Renal pelvis (tissue), 12 donors: ENCODE data around the gene CSDE1. TPM values are rescaled to one million over a fixed set of nuclear protein-coding genes. Genes with fewer than 3 reads are reported as not detected.
"Not testable (repeated sequence)": the region's sequence is repeated elsewhere in the genome, so short reads cannot be mapped to it uniquely, and the experiment has no call there.

Source experiments
- DNase-seq: peaks from one replicate; pipeline ENCODE4 v3.0.0-alpha.2; 2013
- long read RNA-seq, 16 experiments: transcript quantifications; one replicate each; lab custom pipeline, GENCODE V29; 2026
- polyA plus RNA-seq, 3 donors: library from polyadenylated mRNA; unstranded; fragments of 120-200 nt; gene quantifications; one replicate each; pipeline ENCODE4 v1.2.1, GENCODE V29; 2013; ENCODE audit not compliant: insufficient read length in 3 of 3

CSDE1 gene
- polyA plus RNA-seq, result 100 to 1,000 TPM; 394 to 452 (median 432) TPM
- long read RNA-seq, donor 1, full-length matches to known transcripts, result 54 of 105 reads
- long read RNA-seq, donor 1, partial matches to known transcripts, result 51 of 105 reads
- long read RNA-seq, donor 1, other reads (novel, unspliced or antisense), result 0 of 105 reads
- long read RNA-seq, donor 2, full-length matches to known transcripts, result 64 of 130 reads
- long read RNA-seq, donor 2, partial matches to known transcripts, result 60 of 130 reads
- long read RNA-seq, donor 2, other reads (novel, unspliced or antisense), result 6 of 130 reads
- long read RNA-seq, donor 3, full-length matches to known transcripts, result 42 of 159 reads
- long read RNA-seq, donor 3, partial matches to known transcripts, result 117 of 159 reads
- long read RNA-seq, donor 3, other reads (novel, unspliced or antisense), result 0 of 159 reads
- long read RNA-seq, donor 4, full-length matches to known transcripts, result 40 of 74 reads
- long read RNA-seq, donor 4, partial matches to known transcripts, result 34 of 74 reads
- long read RNA-seq, donor 4, other reads (novel, unspliced or antisense), result 0 of 74 reads
- long read RNA-seq, donor 5, full-length matches to known transcripts, result 22 of 30 reads
- long read RNA-seq, donor 5, partial matches to known transcripts, result 8 of 30 reads
- long read RNA-seq, donor 5, other reads (novel, unspliced or antisense), result 0 of 30 reads
- long read RNA-seq, donor 6, full-length matches to known transcripts, result 82 of 129 reads
- long read RNA-seq, donor 6, partial matches to known transcripts, result 42 of 129 reads
- long read RNA-seq, donor 6, other reads (novel, unspliced or antisense), result 5 of 129 reads
- long read RNA-seq, donor 7, full-length matches to known transcripts, result 67 of 150 reads
- long read RNA-seq, donor 7, partial matches to known transcripts, result 83 of 150 reads
- long read RNA-seq, donor 7, other reads (novel, unspliced or antisense), result 0 of 150 reads
- long read RNA-seq, donor 8, full-length matches to known transcripts, result 37 of 60 reads
- long read RNA-seq, donor 8, partial matches to known transcripts, result 23 of 60 reads
- long read RNA-seq, donor 8, other reads (novel, unspliced or antisense), result 0 of 60 reads
- long read RNA-seq, donor 9, full-length matches to known transcripts, result 63 of 204 reads
- long read RNA-seq, donor 9, partial matches to known transcripts, result 141 of 204 reads
- long read RNA-seq, donor 9, other reads (novel, unspliced or antisense), result 0 of 204 reads
- long read RNA-seq, donor 10, full-length matches to known transcripts, result 39 of 139 reads
- long read RNA-seq, donor 10, partial matches to known transcripts, result 100 of 139 reads
- long read RNA-seq, donor 10, other reads (novel, unspliced or antisense), result 0 of 139 reads
- long read RNA-seq, donor 11, full-length matches to known transcripts, result 46 of 140 reads
- long read RNA-seq, donor 11, partial matches to known transcripts, result 94 of 140 reads
- long read RNA-seq, donor 11, other reads (novel, unspliced or antisense), result 0 of 140 reads
- long read RNA-seq, donor 12, full-length matches to known transcripts, result 83 of 201 reads
- long read RNA-seq, donor 12, partial matches to known transcripts, result 118 of 201 reads
- long read RNA-seq, donor 12, other reads (novel, unspliced or antisense), result 0 of 201 reads
- long read RNA-seq, donor 13, full-length matches to known transcripts, result 38 of 64 reads
- long read RNA-seq, donor 13, partial matches to known transcripts, result 26 of 64 reads
- long read RNA-seq, donor 13, other reads (novel, unspliced or antisense), result 0 of 64 reads
- long read RNA-seq, donor 14, result 0 reads
- long read RNA-seq, donor 15, full-length matches to known transcripts, result 70 of 181 reads
- long read RNA-seq, donor 15, partial matches to known transcripts, result 103 of 181 reads
- long read RNA-seq, donor 15, other reads (novel, unspliced or antisense), result 8 of 181 reads
- long read RNA-seq, donor 16, full-length matches to known transcripts, result 58 of 156 reads
- long read RNA-seq, donor 16, partial matches to known transcripts, result 98 of 156 reads
- long read RNA-seq, donor 16, other reads (novel, unspliced or antisense), result 0 of 156 reads

GRCh38 chr1:114757455-114758255 lies at the start of gene CSDE1:
Gene CSDE1, minus strand, starts transcription at chr1:114757984. Its CDS starts 18,094 bp downstream, at chr1:114739890.
- DNase-seq, result peak; percentile 98

- not testable (repeated sequence) for DNase-seq
These were observed 46.7 kb upstream of the CSDE1 start for GRCh38 chr1:114804449-114804848.

DNA sequence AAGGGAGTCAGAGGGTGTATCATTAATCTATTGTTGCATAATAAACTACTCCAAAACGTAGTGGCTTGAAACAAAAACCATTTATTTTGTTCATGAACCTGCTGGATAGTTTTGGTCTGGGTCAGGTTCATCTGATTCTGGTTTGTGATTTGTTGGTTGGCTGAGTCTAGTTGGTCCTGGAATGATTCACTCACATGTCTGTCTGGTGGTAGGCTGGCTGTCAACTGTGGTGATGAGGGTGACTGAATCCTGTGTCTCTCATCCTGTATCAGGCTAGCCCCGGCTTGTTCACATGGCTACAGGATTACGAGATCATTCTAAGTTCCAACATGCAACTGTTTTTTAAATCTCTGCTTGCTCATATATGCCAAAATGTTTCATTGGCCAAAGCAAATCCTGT lies 45.2 kb upstream of the CSDE1 start:
- no peak for DNase-seq

DNA sequence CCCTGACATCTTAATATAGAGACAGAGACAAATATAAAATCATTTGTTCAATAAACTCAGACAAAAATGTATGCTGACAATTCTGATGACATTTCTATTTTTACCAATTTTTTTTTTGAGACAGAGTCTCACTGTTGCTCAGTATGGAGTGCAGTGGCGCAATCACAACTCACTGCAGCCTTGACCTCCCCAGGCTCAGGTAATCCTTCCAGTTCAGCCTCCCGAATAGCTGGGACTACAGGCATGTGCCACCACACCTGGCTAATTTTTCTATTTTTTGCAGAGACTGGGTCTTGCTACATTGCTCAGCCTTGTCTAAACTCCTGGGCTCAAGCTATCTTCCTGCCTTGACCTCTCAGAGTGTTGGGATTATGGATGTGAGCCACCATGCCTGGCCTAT lies 36.3 kb upstream of the CSDE1 start:
- no peak for DNase-seq

GRCh38 chr1:114790581-114790980 lies 32.8 kb upstream of the CSDE1 start:
- DNase-seq, result not testable (repeated sequence)

GRCh38 chr1:114786440-114786839 lies 28.7 kb upstream of the CSDE1 start:
- DNase-seq, result not testable (repeated sequence)

DNA sequence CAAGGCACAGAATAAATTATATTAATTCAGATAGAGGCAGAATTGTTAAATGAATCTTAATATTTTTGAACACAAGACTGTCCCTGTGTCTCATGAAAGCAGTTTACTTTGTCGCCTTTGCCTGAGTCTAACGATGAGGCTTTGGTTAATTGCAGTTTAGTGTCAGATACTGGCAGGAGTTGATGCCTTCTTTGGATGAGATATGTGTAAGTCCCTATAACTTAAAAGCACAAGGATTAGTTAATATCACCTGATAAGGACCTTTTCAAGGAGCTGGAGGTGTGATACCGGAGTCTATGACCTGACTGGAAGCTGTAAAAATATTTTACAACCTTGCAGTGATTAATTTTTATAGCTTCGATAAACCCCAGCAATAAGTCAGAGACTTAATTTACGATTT lies 24.7 kb upstream of the CSDE1 start:
- no peak for DNase-seq

DNA sequence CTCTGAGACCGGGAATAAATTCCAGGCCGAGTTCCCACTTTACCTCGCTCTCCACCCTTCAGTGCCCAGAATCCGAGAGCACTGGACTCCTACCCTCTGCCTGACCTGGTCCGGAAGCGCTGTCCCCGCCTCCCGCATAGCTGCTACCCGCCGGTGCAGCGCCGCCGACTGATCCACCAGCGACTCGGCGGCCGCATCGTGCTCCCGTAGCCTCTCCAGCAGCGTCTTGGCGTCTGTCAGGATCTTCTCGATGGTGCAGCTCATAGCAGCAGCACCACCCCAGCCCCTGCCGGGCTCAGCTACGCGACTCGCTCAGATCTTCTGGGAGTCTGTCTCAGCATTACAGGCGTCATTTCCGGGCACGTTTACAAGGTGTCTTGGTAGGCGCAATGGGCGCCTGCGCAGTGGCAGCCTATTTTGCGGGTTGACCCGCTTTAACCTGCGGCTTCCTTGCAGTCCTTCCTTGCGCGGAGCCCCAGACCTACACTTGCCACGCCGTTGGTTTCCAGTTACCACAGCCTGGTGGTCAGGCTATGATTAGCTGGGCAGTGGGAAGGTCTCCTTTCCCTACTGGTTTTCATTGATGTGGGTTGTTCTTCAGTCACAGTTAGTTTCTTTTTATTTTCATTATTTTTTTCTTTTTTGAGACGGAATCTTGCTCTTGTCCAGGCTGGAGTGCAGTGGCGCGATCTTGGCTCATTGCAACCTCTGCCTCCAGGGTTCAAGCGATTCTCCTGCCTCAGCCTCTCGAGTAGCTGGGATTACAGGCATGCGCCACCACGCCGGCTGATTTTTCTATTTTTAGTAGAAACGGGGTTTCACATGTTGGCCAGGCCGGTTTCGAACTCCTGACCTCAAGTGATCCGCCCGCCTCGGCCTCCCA lies 22.8 kb upstream of the CSDE1 start, which contains the start of gene SIKE1:
TSS of gene SIKE1 (minus strand) at position 342 of the 883 bp plus-strand sequence. CDS start at position 264, 78 bp downstream.
- peak; percentile 95 for DNase-seq

DNA sequence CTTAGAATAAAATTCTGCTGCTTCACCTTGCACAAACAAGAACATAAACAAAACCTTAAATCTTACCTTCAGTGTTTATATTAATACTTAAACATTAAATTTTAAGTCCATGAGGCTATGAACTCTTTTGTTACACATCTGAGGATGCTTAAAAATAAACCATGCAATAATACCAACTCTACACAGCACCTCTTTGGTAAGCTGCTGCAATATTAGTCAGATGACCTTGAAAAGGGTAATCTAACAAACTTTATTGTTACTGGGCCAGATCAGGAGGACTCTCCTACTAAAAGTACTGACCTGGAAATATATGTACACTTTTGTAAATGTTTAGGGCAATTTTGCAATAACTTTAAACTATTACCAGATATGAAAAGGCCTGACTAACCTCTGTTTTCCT lies 21.9 kb upstream of the CSDE1 start:
- DNase-seq, result no peak

- DNase-seq, result not testable (repeated sequence)
These were observed 18.9 kb upstream of the CSDE1 start for GRCh38 chr1:114776726-114777125.

GRCh38 chr1:114771992-114772391 lies 14.2 kb upstream of the CSDE1 start:
- no peak for DNase-seq

- DNase-seq, result no peak
These were observed 13.2 kb upstream of the CSDE1 start for GRCh38 chr1:114770989-114771388.

- no peak for DNase-seq
These were observed 6.9 kb upstream of the CSDE1 start for GRCh38 chr1:114764689-114765088.

DNA sequence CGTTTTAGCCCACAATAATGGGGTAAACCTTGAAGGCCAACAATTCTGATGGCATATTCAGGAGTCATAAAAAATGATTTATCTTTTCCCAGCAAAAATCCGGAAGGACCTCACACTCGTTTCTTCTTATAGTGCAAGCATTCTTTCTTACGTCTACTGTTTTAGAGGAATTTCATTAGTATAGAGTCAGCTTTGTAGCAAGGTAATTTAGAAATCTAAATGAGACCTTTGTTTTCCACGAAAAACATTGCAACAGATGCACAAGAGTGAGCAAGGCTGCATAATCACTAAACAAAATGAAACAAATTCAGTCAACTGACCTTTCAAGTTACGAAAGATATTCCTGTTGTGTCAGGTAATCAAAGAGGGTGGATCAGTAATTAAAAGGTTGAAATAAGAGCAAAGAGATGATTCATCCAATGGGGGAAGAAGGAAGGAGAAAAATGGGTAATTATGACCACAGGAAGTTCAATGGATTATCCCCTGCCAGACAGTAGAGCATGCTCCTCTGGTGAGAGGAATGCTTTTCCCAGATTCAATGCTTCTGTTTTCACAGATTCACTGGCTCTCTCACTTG lies 560 bp upstream of the CSDE1 start:
- no peak for DNase-seq

- no peak for DNase-seq
These were observed 782 bp downstream of the CSDE1 start for GRCh38 chr1:114756949-114757454.

DNA sequence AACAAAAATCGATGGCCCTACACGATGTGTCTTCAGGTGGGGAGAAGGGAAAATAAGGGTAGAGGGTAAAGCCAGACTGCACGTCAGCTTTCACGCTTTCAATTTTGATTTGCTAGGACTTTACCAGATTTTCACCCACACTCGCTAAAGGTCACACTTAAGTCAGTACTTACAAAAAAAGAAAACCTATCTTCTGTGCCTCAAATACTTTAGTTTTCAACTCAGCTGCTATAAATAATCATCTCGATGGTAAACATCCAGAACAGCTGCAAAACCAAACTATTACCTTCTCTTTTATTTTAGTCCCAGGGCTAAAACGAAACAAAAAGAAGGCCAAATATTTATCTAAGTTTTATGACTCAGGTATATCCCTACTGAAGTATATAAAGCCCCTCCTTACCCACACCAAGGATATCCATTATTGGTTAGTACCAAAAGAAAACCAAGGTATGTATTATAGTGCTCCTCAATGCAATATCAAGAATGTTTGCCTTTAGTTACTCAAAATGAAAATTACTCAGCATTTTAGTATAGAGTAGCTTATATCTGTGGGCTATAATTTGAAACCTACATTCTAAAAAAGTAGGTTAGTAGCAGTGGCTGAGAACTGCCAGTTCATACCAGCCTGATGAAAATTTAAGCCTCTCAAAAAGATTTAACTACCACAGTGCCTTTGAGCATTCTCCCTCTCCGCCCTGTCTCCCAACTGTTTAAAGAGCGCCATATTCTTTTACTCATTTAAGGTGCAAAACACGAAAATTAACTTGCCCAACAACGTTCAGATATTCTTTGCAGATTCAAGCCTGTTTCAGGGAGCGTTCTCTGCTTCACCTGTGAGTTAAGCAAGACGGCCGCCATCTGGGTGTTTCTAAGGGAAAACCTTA lies 1.5 kb downstream of the CSDE1 start:
- no peak for DNase-seq
